GM19438 (cell line): ENCODE data around the gene PTPRE.

Experiments used
- ATAC-seq: cut with Tn5 transposase; IDR thresholded peaks from one replicate; pipeline ENCODE4 v1.9.1; 2021; ENCODE audit warnings: low read depth; ENCODE audit not compliant: unreplicated experiment

PTPRE gene

DNA sequence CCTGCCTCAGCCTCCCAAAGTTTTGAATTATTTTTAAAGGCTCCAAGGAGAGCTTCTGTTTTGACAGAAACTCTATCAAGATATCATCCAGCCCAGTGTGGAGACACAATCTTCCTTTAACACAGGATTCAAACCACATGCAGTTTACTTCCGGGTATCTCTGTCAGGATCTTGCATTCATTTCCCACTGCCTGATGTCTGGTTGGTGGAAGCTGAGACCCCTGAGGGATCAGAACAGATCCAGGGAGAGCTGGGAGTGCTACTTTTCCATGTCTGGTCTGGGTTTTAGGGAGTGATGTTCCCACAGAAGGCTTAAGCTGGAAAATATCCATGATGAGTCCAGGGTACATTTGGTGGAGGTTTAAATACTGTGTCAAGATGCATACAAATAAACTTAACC lies 16.7 kb downstream of the PTPRE start:
- no peak for ATAC-seq

DNA sequence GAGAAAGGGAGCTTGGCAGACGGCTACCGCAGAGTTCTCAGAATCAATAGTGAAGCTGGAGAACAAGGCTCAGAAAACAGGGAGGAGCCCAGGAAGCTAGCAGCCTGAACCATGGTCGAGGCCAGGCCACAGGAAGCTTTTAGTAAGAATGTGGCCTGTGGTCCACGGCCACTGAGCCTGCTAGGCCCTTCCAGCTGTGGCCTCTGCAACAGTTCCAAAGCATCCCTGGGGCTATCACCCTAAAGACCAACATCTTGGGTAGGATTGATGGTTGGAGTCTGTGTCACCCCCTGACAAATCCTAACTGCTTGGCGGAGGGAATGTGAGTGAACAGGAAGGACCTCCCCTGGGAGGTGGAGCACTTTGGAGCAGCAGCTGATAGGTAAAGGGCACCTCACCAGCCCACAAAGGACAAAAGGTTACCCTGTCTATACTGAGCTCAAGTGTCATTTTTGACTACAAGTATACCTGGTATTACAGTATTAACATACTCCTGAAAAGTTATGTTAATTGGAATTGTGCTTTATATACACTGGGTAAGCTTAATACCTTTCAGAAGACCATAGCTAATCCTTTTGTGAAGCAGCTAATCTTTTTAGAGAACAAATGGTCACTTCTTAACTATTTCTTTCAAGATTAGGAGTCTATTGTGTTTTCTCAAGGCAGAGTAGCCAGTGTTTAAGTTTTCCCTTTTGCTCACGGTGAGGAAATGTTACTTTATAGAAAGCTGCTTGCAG lies 18.7 kb downstream of the PTPRE start:
- ATAC-seq = no peak

DNA sequence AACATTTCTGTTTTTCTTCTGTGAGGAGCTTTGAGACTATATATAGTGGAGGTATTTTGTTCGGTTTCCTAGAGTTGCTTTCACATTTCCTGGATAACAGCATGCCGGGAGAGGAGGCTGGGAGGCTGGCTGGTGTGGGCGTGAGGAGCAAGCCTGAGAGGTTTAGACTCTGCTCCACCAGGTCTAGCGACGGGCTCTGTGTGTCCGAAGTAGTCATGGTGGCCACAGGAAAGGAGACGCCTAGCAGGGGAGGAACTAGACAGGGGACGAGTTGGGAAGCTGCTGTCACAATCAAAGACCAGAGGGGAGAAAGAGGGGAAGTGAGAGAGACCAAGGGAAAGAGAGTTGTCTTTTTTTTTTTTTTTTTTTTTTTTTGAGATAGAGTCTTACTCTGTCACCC lies 19.6 kb downstream of the PTPRE start:
- no peak for ATAC-seq

DNA sequence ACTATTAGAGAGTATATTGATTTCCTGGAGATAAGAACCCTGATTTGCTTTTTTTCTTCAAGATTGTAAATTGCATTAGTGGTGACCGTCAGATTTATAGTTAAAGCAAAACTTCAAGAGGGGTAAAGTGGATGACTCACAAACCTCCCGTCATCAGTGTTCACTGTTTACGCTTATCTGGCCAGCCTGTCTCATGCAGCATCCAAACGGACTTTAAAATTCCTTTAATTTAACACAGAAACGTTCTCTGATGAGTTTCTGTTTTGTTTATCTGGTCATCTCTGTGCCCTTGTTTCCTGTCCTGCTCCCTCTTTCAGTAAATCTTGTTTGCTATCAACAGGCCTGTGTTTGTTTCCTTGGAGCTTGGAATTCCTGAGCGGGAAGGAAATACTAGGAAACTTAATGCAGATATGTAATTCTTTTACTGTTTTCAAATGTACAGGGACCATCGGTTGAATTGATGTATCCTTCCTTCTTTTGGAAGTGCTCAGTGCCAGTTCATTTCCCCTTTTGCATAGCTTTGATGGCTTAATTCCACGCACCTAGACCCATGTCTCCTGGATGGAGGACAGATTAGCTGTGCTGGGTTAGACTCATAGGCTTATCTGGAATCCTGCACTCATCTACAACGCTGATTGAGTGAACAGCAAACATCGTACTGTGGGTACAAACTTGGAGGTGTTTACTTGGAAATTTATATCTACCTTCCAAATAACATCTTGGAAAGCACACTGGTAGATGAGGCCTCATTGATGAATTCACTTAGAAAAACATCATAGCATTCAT lies 21.3 kb downstream of the PTPRE start:
- ATAC-seq = no peak

DNA sequence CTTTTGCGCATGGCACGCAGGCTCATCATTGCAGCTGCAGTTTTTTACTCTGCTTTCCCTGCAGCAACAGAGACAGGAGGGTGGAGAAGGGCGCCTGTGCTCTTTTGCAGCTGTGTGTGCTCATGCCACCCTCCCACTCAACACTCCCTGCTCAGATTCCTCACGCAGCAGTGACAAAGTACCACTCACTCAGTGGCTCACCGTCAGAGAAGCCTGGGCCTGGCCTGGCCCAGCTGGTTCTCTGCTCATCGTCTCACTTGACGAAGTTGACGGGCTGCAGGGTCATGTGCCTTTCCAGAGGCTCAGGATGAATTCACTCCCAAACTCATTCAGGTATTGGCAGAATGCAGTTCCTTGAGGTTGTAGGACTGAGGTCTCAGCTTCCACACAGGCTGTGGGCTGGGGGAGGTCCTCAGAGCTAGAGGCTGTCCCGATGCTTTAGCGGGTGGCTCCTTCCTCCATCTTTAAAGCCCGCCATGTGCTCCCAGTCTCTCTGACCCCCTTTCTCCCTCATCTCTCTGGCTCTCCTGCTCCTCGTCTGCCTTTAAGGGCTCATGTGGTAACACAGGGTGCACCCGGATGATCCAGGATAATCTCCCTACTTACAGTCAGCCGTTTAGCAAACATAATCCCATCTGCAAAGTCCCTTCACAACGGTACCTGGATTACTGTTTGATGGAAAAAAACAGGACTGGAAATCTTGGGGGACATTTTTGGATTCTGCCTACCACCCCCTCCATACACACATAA lies 25.8 kb downstream of the PTPRE start:
- no peak for ATAC-seq

DNA sequence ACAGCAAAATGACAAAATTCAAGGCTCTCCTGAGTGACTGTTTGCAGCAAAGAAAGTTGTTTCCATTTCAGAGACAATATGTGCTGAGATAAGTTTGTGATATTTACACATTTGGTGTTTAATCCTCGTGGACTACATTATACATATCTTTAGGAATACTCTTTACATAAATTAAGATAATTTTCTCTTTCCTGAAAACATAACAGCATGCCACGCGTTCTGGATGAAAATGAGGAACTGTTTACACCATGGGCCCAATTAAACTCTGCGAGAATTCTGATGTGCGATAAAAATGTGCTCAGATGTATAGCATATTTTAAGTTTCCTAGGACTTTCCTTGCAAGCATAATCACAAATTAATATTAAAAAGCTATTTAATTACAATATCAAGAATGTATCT lies 26.4 kb downstream of the PTPRE start:
- ATAC-seq = no peak

DNA sequence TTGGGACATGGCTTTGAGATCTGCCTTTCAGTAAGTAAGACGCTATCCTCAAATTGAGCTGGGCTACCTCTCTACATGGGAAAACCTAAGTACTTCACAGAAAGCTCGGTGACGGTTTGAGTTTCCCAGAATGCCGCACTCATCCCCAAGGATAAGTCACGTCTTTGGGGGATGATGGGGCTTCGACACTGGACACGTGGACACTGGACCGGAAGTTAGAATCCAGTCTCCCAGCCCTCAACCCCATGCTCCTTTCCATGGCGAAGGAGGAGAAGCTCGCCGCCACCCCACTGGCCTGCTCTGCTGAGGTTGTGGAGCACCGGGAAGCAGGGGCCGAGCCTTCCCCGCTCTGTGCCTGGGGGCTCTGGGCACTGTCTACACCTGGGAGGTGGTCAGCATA lies 27.5 kb downstream of the PTPRE start:
- ATAC-seq = no peak

DNA sequence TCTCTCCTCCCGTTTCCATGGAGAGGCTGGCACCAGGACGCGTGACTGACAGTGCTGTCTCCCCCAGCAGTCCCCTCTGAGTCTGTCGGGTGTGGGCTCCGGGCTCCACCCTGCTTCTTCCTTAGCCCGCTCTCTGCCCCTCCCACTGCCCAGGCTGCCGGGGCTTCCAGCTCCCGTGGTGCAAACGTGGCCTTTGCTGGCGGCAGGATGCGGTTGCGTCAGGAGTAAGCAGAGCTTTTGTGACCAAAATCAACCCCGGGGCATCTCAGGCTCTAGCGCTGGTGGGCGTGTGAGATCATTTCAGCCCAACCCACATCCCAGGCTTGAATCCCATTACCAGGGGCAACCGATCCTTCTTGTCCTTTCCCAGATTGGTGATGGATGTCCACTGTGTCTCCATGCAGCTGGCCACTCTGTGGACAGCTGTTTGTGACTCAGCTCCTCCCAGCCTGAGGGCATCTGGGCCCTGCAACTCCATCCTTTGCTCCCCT lies 28.2 kb downstream of the PTPRE start:
- ATAC-seq = no peak

DNA sequence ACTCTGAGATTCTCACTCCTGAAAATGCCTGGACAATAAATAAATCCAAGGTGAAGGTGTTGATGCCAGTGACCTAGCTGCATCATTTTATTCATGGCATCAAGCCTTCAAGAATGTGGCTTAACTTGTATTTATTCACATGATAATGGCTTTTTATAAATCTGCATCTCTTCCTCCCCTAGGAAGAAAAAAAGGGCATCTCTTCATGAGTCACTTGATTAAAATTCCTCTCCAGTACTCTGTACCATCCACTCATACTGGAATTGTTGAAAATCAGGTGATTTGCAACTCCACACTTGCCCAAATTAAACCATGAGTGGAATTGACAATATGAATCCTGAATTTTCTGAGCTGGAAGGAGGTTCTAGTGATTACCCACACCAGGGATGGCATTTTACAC lies 30.2 kb downstream of the PTPRE start:
- ATAC-seq = no peak

DNA sequence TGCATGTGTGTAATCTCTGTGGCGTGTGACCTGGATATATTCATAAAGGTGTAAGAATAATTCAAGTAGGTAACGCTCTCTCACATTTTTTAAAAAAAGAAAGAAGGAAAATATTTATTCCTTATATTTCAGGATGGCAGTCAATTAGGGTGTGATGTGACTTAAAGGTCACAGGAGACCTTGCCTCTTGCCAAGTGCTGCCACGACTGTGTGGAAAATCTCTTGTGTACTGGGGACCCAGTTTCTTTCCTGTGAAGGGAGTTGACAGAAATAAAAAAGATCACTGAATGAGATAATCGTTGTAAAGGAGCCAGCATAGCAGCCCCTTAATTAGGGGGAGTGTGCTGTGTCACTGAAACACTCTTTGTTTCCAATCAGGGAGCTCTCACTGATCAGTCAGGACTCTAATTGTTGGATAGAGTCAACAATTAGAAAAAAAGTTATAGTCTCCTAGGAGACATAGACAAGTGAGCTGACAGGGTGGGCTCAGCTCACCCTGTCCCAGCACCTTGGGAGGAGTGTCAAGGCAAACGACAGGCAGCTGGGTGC lies 31.1 kb downstream of the PTPRE start:
- no peak for ATAC-seq

DNA sequence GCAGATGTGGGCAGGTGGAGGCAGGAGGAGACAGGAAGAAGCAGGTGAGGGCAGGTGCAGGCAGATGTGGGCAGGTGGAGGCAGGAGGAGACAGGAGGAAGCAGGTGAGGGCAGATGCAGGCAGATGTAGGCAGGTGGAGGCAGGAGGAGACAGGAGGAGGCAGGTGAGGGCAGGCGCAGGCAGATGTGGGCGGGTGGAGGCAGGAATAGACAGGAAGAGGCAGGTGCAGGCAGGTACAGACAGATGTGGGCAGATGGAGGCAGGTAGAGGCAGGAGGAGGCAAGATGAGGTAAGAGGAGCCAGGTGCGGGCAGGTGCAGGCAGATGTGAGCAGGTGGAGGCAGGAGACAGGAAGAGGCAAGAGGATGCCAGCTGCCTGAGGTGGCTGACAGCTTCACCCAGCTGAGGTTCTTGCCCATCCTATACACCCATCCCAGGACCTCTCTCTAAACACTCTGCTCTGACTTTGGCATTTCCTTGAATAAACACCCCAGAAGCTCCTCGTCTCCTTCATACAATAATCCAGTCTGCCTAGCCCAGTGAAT lies 33.0 kb downstream of the PTPRE start:
- no peak for ATAC-seq

DNA sequence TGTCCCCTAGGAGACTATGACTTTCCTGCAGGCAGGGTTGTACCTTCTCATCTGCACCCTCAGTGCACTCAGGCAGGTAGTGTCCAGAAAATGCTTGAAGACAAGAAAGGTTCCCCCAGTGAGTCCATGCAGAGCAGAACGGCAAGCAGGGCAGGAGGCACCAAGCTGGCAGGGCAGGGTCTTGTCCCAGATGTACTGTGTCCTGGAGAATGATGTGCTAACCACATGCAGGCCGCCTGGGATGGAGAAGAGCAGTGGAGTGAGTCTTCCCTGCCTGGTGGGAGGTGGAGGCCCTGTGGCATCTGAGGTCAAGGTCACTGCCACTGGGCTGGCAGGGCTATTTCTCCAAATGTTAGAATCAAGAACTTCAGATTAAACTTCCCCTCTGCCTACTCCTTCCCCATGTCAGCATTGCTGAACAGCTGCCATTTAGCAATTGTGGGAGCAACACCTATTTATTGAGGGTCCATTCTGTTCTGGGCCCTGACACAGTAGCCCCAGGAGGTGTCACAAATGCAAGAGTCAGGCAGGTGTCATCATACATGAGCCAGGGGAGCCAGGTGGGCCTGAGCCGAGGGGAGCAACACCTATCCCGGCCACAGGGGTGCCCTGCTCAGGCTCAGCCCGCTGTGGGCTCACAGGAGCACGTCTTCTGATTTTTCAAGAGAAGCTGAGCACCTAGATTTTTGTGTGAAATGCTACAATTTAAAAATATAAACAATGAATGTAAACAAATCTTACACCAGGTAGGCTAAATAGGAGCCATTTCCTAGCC lies 34.1 kb downstream of the PTPRE start:
- ATAC-seq = no peak

DNA sequence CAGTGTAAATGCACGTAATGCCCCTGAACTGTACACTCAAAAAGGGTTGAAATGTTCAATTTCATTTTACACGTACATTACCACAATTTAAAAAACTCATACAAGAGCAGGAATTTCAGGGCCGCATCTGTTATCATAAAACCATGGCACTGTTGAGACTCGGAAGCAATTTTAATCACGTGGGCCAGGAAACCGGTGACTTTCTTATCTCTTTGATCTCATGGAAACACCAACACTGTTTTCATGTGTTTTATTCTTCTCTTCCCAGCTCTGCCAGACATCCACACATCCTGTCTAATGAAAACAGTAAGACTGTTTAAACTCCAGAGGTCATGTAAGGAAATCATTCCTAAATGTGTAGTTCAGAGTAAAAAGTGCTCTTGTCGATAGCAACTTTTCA lies 35.9 kb downstream of the PTPRE start:
- ATAC-seq = no peak

DNA sequence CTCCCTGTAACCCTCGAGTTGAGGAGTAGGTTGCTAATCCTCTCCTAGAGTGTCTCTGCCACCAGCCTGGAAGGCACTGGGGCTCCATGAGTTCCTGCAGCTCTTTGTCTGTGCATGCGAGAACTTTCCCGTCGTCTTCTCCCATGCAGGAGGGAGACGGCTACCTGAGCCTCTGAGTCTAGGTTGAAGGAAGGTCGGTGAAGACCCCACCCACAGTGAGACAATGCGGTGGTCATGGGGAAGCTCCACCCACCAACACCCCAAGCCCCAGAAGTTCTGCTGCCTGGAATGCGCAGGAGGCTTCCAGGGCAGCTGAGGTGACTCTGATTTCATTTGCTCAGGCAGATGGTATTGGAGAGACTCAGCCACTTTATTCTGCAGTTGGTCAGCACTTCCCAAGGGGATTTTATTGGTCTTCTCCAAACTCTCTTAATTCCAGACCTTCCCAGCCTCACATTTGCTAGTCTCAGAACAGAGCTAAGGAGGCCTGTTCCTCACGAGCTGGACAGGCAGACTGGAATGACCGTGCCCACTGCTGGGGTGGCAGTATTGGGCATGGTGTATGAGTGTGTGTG lies 36.5 kb downstream of the PTPRE start:
- no peak for ATAC-seq

DNA sequence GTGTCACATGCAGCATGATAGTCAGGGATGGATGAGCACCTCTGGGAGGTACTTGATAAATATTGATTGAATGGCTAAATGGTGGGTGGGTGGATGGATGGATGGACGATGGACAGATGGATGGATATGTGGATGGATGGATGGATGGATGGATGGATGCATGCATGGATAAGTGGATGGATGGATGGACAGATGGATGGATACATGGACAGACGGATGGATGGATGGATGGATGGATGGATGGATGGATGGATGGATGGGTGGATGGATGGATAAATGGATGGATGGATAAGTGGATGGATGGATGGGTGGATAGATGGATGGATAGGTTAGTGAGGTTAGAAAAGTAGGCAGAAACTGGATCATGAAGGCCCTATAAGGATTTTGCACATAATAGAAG lies 37.4 kb downstream of the PTPRE start:
- ATAC-seq = no peak

DNA sequence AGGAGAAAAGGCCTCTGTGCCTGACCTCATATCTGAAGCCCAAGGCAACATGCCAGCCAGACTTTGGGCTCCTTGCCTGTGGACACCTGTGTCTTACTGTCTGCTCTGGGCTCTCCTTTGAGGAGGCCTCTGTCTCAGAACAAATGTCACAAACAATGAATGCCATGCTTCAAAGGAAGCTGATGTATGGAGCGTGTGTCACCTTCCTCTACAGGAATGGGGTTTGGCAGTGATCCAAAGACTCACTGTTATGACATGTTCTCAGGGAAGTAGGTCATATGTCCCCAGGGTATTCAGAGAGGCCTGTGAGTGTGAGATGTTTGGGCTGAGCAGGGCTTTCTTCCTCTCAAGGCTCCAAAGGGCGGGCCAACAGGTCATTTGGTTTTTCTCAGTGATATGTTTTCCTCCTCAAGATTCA lies 38.4 kb downstream of the PTPRE start:
- ATAC-seq = no peak

DNA sequence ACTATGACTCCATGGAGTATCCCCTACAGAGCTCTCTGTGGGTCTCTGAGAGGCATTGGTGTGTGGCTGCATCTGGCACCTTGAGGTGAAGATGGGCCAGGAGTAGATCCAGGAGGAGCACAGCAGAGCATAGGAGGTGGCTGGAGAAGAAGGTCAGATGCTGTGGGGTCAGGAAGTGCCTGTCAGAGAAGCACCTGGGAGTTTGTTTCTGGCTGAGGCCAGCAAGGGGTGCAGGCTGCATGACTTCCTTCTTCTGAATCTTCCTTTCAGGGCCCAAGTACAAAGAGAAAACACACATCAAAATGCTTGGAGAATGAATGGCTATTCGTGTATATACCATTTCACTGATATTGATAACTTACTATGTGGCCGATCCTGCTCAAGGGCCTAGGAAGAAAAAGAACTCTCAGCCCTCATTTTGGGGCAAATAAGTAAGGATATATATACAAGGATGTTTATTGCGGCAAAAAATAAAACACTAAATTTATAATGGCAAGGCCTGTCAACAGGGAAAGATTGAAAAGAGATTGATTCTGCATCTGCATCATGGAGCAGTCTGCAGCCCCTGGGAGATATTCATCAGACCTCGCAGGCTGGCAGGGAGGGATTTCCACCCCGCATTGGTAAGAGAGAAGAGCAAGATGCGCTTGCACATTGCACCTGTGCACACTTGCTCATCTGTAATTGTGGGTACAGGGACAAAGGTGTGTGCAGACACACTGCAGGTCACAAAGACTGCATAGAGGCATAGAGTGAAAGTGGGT lies 39.2 kb downstream of the PTPRE start:
- ATAC-seq = no peak

DNA sequence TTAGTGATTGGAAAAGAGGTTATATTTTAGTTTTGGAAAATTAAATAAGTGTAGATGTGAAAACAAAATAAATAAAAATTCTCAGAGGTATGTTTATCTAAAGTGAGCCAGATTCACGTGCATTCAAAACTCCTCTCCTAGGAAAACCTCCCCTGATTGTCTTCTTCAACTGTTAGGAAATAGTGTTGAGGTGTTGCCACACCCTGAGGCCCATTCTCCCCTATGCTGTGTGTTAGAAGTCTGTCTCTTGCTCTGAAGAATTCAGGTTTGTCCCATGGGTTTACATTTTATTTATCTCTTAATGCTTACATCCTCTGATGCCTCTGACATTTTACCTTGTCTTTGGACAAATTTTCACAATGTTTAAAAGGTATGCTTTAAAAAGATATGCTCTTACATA lies 40.3 kb downstream of the PTPRE start:
- no peak for ATAC-seq

DNA sequence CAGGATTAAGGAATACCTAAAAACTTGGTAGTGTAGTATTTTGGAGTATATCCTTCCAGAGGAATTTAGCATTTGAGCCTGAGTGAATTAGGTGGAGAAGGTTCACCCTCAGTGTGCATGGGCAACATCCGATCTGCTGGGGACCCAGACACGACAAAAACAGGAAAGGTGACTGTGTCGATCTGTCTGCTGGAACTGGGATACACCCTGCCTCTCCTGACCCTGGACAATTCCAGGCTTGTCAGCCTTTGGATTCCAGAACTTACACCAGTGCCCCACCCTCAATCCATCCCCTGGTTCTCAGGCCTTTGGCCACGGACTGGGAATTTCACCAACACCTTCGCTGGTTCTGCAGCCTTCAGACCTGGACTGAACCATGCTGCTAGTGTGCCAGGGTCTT lies 41.9 kb downstream of the PTPRE start:
- no peak for ATAC-seq
